ENCODE results near the gene RASD2.

Gene RASD2

DNA sequence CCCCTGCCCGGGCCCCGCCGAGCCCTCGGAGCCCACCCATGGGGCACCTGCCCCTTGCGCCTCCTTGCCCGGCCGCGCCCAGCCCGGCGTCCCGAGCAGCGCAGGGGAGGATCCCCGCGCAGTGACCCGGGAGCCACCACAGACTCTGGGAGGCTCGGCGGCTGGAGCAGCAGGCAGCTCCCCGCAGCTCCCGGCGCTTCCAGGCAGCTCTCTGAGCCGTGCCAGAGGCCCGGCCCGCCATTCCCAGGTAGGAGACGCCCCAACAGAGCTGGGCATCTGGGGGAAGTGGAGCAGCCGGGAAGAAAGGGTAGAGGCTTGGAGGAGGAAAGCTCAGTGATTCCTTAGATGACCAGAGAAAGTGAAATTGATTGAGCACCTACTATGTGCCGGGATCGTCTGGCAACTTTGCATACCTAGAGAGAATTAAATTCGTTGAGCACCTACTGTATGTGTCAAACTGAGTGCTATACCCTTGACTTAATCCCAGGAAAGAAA lies 670 bp downstream of the RASD2 start:
- DNase-seq (ENCODE audit: low read depth in 2 of 3, low spot score in 1 of 3) = no peak

DNA sequence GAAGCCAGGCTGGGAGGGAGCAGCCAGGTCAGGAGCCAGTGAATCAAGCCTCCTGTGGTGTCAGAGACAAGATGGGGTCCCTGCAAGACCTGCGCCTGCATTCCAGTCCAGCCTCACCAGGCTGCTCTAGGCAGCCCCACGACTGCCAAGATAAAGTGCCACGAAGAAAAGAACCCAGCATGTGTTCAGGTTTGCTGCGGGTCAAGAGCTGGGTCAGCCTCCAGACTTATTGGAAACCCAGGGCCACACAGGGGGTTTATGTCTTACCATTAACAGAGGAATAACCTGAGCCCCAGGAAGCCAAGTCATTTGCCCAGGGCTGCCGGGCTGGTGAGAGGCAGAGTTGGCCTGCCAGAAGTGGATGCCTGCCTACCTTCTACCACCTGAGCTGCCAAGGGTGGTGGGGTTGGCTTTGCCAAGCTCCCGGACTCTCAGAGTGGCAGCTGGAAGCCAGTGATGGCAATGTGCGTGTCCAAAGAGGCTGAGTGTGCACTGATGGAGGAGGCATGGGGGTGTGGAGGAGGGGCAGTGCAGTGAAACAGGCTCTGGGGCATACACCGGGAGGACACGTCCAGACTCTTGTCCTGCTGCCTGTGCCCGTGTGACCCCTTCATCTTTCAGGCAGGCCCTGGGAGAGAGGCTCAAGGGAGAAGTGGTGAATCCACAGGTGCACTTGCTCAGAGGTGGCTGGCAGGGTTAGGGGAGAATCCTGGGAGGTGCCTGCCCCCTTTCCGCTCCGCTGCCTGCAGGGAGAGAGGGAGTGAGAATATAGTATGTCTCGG lies 1.7 kb downstream of the RASD2 start:
- DNase-seq (ENCODE audit: low read depth in 2 of 3, low spot score in 1 of 3) = no peak

GRCh38 chr22:35542939-35543516 lies 2.4 kb downstream of the RASD2 start:
- no peak for DNase-seq (ENCODE audit: low read depth in 2 of 3, low spot score in 1 of 3)

GRCh38 chr22:35543702-35544101 lies 3.1 kb downstream of the RASD2 start:
- no peak for DNase-seq (ENCODE audit: low read depth in 2 of 3, low spot score in 1 of 3)

DNA sequence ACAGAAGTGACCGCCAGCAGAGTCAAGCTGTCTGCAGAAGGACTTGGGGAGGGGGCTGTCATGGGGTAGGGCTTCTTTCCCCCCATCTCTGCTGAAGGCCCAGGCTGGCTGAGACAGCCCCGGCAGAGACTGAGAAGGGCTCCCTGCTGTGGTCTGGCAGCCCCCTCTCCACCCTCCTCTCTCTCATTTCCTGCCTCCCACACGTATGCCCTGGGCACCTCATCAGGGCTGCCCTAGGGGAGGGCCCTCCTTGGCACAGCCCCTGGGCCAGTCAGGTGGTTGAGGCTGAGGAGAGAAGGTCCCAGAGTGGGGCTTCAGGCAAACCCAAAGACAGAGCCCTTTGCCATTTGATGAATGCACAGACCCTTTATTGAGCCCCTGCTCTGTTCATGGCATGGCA lies 3.6 kb downstream of the RASD2 start:
- DNase-seq (ENCODE audit: low read depth in 2 of 3, low spot score in 1 of 3) = no peak

DNA sequence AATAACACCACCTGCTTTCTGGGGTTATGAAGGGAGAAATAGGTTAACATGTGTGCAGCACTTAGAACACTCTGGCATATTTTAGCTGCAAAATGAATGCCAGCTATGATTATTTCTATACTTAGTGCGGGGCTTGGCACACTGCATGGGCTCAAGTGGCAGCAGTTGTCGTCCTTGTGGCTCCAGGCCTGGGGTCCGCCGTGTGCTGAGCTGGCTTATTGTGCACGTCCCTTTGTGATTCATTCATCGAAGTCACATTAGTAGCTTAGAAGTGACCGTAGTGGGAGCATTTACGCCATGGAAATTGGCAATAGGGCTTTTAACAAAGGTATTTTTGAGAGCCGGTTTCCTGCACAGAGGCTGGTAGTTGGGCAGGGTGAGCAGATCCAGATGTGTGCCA lies 4.2 kb downstream of the RASD2 start:
- no peak for DNase-seq (ENCODE audit: low read depth in 2 of 3, low spot score in 1 of 3)

DNA sequence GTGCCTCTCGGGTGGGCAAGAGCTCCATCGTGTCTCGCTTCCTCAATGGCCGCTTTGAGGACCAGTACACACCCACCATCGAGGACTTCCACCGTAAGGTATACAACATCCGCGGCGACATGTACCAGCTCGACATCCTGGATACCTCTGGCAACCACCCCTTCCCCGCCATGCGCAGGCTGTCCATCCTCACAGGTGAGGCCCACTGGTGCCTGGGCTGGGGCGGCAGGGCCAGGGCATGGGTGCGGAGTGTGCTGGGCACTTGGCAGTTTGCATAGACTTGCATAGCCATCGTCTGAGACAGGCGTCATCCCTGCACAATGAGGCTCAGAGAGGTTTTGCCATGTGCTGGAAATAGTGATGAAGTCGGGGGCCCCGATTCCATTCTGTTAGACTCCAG lies 6.3 kb downstream of the RASD2 start:
- no peak for DNase-seq (ENCODE audit: low read depth in 2 of 3, low spot score in 1 of 3)

GRCh38 chr22:35547987-35548721 lies 7.5 kb downstream of the RASD2 start:
- no peak for DNase-seq (ENCODE audit: low read depth in 2 of 3, low spot score in 1 of 3)

DNA sequence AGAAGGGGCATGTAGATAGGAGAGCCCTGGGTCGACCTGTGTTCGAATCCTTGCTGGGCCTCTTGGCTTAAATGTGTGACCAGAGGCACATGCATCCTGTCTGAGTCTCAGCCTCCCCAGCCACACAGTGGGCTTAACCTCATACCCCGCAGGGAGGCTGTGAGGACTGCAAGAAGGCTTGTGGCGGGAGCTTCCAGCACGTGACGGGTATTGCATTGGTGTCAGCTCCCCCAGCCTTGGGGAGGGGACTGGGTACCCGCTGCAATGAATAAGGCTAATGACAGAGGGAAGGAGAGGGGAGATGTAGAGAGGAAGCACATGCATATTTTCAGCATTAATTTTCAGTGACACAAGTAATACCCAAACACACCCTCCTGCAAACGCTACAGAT lies 8.1 kb downstream of the RASD2 start:
- no peak for DNase-seq (ENCODE audit: low read depth in 2 of 3, low spot score in 1 of 3)

GRCh38 chr22:35549328-35549727 lies 8.7 kb downstream of the RASD2 start:
- no peak for DNase-seq (ENCODE audit: low read depth in 2 of 3, low spot score in 1 of 3)

DNA sequence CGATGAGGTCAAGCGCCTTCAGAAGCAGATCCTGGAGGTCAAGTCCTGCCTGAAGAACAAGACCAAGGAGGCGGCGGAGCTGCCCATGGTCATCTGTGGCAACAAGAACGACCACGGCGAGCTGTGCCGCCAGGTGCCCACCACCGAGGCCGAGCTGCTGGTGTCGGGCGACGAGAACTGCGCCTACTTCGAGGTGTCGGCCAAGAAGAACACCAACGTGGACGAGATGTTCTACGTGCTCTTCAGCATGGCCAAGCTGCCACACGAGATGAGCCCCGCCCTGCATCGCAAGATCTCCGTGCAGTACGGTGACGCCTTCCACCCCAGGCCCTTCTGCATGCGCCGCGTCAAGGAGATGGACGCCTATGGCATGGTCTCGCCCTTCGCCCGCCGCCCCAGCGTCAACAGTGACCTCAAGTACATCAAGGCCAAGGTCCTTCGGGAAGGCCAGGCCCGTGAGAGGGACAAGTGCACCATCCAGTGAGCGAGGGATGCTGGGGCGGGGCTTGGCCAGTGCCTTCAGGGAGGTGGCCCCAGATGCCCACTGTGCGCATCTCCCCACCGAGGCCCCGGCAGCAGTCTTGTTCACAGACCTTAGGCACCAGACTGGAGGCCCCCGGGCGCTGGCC lies 11.0 kb downstream of the RASD2 start:
- no peak for DNase-seq (ENCODE audit: low read depth in 2 of 3, low spot score in 1 of 3)

DNA sequence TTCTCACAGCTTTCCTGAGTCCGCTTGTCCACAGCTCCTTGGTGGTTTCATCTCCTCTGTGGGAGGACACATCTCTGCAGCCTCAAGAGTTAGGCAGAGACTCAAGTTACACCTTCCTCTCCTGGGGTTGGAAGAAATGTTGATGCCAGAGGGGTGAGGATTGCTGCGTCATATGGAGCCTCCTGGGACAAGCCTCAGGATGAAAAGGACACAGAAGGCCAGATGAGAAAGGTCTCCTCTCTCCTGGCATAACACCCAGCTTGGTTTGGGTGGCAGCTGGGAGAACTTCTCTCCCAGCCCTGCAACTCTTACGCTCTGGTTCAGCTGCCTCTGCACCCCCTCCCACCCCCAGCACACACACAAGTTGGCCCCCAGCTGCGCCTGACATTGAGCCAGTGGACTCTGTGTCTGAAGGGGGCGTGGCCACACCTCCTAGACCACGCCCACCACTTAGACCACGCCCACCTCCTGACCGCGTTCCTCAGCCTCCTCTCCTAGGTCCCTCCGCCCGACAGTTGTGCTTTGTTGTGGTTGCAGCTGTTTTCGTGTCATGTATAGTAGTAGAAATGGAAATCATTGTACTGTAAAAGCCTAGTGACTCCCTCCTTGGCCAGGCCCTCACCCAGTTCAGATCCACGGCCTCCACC lies 11.7 kb downstream of the RASD2 start:
- peak; percentile 71 to 83 (median 75) for DNase-seq (ENCODE audit: low read depth in 2 of 3, low spot score in 1 of 3)

DNA sequence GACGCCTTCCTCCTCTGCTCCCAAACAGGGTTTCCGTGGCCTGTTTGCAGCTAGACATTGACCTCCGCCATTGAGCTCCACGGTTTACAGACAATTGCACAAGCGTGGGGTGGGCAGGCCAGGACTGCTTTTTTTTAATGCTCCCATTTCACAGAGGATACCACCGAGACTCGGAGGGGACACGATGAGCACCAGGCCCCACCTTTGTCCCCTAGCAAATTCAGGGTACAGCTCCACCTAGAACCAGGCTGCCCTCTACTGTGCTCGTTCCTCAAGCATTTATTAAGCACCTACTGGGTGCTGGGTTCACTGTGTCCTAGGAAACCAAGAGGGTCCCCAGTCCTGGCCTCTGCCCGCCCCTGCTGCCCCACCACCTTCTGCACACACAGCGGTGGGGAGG lies 12.2 kb downstream of the RASD2 start:
- no peak for DNase-seq (ENCODE audit: low read depth in 2 of 3, low spot score in 1 of 3)

GRCh38 chr22:35553341-35553740 lies 12.7 kb downstream of the RASD2 start:
- no peak for DNase-seq (ENCODE audit: low read depth in 2 of 3, low spot score in 1 of 3)

DNA sequence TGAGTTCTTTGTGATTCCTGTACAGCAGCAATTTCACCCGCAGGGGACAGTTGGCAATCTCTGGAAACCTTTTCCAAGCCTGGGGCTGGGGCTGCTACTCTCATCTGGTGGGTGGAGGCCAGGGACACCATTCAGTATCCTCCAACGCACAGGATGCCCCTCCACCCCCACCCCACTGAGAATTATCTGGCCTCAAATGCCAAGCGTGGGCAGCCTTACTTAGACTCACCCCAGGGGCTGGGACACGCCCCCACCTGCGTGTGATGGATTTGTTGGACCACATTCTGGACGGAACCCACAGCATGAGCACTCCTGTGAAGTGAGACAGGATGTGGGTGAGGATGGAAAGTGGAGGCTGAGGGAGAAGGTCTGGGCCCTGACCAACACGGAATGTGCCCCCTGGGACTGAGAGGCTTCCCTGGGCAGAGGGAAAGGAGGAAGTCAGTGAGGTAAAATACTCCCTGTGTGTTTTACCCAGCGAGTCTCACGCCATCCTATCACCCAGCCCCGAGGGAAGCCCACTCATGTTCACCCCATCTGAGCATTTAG lies 13.7 kb downstream of the RASD2 start:
- no peak for DNase-seq (ENCODE audit: low read depth in 2 of 3, low spot score in 1 of 3)

GRCh38 chr22:35555483-35555890 lies 14.9 kb downstream of the RASD2 start:
- no peak for DNase-seq (ENCODE audit: low read depth in 2 of 3, low spot score in 1 of 3)

- DNase-seq (ENCODE audit: low read depth in 2 of 3, low spot score in 1 of 3) = no peak
These were observed 15.4 kb downstream of the RASD2 start for GRCh38 chr22:35555946-35556547.

DNA sequence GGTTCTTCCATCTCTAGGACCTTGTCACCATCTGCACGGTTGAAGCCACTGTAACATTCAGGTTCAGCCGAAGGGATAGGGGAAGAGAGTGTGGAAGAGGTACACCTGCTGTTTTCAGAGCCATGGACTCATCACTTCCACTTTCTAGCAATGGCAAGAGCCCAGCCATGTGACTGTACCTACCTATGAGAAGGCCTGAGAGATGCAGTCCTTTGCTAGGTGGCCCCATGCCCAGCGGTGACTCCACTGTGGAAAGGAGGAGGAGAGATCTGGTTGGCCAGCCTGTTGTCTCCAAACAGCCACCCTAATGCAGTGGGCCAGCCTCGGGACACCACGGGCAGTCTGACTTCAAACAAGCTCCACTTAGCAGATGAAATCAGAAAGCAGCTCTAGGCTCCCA lies 16.0 kb downstream of the RASD2 start:
- DNase-seq (ENCODE audit: low read depth in 2 of 3, low spot score in 1 of 3) = no peak

DNA sequence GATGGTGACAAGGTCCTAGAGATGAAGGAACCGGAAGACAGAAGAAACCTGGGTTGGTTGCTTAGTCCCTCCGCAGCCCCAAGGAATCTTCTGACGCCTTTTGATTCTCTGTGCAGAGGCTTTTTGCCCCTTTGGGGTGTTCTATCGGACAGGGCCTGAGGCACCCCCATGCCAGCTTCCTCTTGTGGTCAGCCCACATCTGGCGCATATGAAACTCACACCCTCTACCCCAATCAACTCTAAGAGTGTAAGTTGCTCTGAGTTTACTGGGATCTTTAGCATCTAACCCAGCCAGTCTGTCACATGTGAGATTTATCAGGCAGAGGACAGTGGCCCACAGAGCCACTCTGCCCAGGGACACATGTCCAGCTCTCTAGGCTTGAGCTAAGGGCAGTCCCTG lies 17.4 kb downstream of the RASD2 start:
- no peak for DNase-seq (ENCODE audit: low read depth in 2 of 3, low spot score in 1 of 3)

- no peak for DNase-seq (ENCODE audit: low read depth in 2 of 3, low spot score in 1 of 3)
These were observed 18.1 kb downstream of the RASD2 start for GRCh38 chr22:35558719-35559118.

Data from stimulated activated CD4-positive, alpha-beta T cell treated with anti-CD3 and anti-CD28 coated beads, Interleukin-12 subunit alpha, Interleukin-12 subunit beta, amount 100 ng/mL, for 48 hours (primary cell).